Hepatocyte (in vitro differentiated cells): ENCODE data around the gene COX20. TPM values are rescaled to one million over a fixed set of nuclear protein-coding genes. Genes with fewer than 3 reads are reported as not detected.

Source experiments
- DNase-seq: peaks from one replicate; pipeline ENCODE4 v3.0.0-alpha.2; 2016; ENCODE audit warnings: low spot score
- H2AFZ ChIP-seq: fragments of 200-600 bp; sonication (generic); 2 replicates; pipeline ENCODE4 v1.6.0; 2016; ENCODE audit warnings: antibody characterized with exemption, mild to moderate bottlenecking
- H3K27ac ChIP-seq: fragments of 200-600 bp; sonication (generic); 2 replicates; pipeline ENCODE4 v1.5.1; 2016; ENCODE audit warnings: mild to moderate bottlenecking
- H3K27me3 ChIP-seq: fragments of 200-600 bp; sonication (generic); 2 replicates; pipeline ENCODE4 v1.6.1; 2016
- H3K36me3 ChIP-seq: fragments of 200-600 bp; sonication (generic); replicated peaks from 2 replicates; pipeline ENCODE4 v1.5.1; 2016; ENCODE audit warnings: low read depth; ENCODE audit not compliant: insufficient read depth
- H3K4me1 ChIP-seq: fragments of 200-600 bp; sonication (generic); 2 replicates; pipeline ENCODE4 v1.5.1; 2016; ENCODE audit warnings: mild to moderate bottlenecking, moderate library complexity; ENCODE audit not compliant: insufficient read depth
- H3K4me2 ChIP-seq: fragments of 200-600 bp; sonication (generic); 2 replicates; pipeline ENCODE4 v1.6.0; 2016
- H3K4me3 ChIP-seq: fragments of 200-600 bp; sonication (generic); 2 replicates; pipeline ENCODE4 v1.5.1; 2016; ENCODE audit warnings: mild to moderate bottlenecking
- H3K79me2 ChIP-seq: fragments of 200-600 bp; sonication (generic); 2 replicates; pipeline ENCODE4 v1.6.0; 2017; ENCODE audit warnings: mild to moderate bottlenecking
- H3K9me2 ChIP-seq: fragments of 200-600 bp; sonication (generic); replicated peaks from 2 replicates; pipeline ENCODE4 v1.6.0; 2017; ENCODE audit warnings: mild to moderate bottlenecking; ENCODE audit not compliant: insufficient read depth
- H3K9me3 ChIP-seq: fragments of 200-600 bp; sonication (generic); 2 replicates; pipeline ENCODE4 v1.5.1; 2016; ENCODE audit warnings: low read depth, mild to moderate bottlenecking
- H4K20me1 ChIP-seq: fragments of 200-600 bp; sonication (generic); 2 replicates; pipeline ENCODE4 v1.6.0; 2016; ENCODE audit warnings: mild to moderate bottlenecking; ENCODE audit not compliant: insufficient read depth, poor library complexity, severe bottlenecking
- CTCF ChIP-seq: fragments of 200-600 bp; sonication (generic); IDR thresholded peaks from 2 replicates; pipeline ENCODE4 v1.5.1; 2016; ENCODE audit warnings: antibody characterized with exemption, mild to moderate bottlenecking; ENCODE audit not compliant: poor library complexity
- EZH2 ChIP-seq: fragments of 200-600 bp; sonication (generic); IDR thresholded peaks from 2 replicates; pipeline ENCODE4 v1.6.1; 2016; ENCODE audit warnings: antibody characterized with exemption, mild to moderate bottlenecking, borderline replicate concordance
- EZH2phosphoT487 ChIP-seq: fragments of 200-600 bp; sonication (generic); IDR thresholded peaks from one replicate; pipeline ENCODE4 v1.6.1; 2018; ENCODE audit warnings: antibody characterized with exemption, mild to moderate bottlenecking, low read depth, moderate library complexity; ENCODE audit not compliant: unreplicated experiment, severe bottlenecking
- WGBS: methylation state at CpG from one replicate; pipeline ENCODE4 v1.1.6; 2016; ENCODE audit warnings: low lambda C conversion rate; ENCODE audit errors: missing lambda C conversion rate; 5-methylcytosine and 5-hydroxymethylcytosine counted together
- polyA plus RNA-seq: library from polyadenylated mRNA; unstranded; fragments of >200 nt; fragmentation: Nextera tagmentation; extraction: Ambion mirVana; gene quantifications from 2 replicates; pipeline ENCODE4 v1.2.1, GENCODE V29; 2016
- total RNA-seq: library from RNA; depleted of rRNA; stranded (reverse); fragments of >200 nt; gene quantifications from 2 replicates; pipeline ENCODE4 v1.2.3, GENCODE V29; 2014

The COX20 gene
- total and polyA plus RNA-seq, 2 experiments from 2014 or later, result 32.0 to 61.9 TPM

GRCh38 chr1:244893836-244894235 is 58.4 kb downstream of the COX20 start:
- no peak for TF ChIP-seq CTCF
- no peak for TF ChIP-seq EZH2
- no peak for TF ChIP-seq EZH2phosphoT487
- Histone ChIP-seq H3K27ac (no peak overlapping the region), H3K36me3 (no peaks in the 10 kb centered on the region), H3K9me3 (no peaks in the 10 kb centered on the region), H3K79me2 (no peaks in the 10 kb centered on the region), H4K20me1 (no peaks in the 10 kb centered on the region), H3K4me2 (no peak overlapping the region), H3K4me3 (no peak overlapping the region), H3K4me1 (no peaks in the 10 kb centered on the region), H3K27me3 (no peaks in the 10 kb centered on the region), H3K9me2 (no peaks in the 10 kb centered on the region), H2AFZ (no peak overlapping the region)
- WGBS, result 90% methylated on average over 7 of the region's 7 CpGs
- no peak for DNase-seq

Other genes with a start within 250 kb of the COX20 start
- 48.2 and 48.6 TPM in 2 replicates for gene DESI2, start 182.5 kb upstream of the COX20 start, total RNA-seq
- gene DESI2, start 182.5 kb upstream of the COX20 start, polyA plus RNA-seq, result 20.5 and 31.5 TPM in 2 replicates
- gene HNRNPU, start 28.9 kb downstream of the COX20 start, total RNA-seq, result 316 and 321 TPM in 2 replicates
- gene HNRNPU, start 28.9 kb downstream of the COX20 start, polyA plus RNA-seq, result 293 and 298 TPM in 2 replicates